HG02610 (cell line): ENCODE data around the gene ZNF177.

Experiments used
- ATAC-seq: cut with Tn5 transposase; IDR thresholded peaks from one replicate; pipeline ENCODE4 v1.9.1; 2021; ENCODE audit warnings: mild to moderate bottlenecking, moderate library complexity; ENCODE audit not compliant: unreplicated experiment

Gene ZNF177

DNA sequence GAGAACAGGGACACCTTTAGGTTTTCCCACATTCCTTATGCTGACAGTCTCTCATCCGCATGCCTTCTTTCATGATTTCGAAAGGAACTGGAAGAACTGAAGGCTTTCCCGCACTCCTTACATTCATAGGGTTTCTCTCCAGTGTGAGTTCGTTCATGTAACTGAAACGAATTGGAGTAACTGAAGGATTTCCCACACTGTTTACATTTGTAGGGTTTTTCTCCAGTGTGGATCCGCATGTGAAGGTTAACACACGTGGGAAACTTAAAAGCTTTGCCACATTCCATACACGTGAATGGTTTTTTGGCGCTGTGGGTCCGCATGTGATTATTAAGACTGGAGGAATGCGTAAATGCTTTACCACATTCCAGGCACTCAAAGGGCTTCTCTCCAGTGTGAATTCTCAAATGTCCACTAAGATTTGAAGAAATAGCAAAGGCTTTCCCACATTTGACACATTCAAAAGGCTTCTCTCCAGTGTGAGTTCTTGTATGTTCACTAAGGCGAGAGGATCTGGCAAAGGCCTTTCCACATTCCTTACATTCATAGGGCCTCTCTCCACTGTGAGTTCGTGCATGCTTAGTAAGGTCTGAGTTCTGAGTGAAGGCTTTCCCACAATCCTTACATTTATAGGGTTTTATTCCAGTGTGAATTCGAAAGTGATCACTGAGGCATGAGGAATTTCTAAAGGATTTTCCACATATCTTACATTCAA lies 50.6 kb downstream of the ZNF177 start:
- ATAC-seq, result no peak

DNA sequence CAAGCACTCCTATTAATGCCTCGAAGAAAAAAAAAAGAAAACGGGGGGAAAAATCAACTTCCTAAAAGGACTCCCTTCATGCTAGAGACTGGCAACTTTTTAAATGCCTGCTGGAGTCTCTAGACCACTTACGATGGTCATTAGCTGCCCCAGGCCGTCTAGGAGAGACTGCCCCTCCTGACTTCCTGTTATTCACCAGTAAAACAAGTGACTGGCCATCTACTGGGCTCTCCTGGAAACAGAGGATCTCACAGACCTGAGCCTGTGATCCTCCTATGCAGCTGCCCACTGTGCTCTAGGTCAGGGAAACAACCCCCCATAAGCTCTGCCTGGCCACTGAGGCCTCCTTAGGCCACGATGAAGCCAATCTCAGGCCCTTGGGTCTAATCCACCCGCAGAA lies 65.1 kb downstream of the ZNF177 start:
- no peak for ATAC-seq

DNA sequence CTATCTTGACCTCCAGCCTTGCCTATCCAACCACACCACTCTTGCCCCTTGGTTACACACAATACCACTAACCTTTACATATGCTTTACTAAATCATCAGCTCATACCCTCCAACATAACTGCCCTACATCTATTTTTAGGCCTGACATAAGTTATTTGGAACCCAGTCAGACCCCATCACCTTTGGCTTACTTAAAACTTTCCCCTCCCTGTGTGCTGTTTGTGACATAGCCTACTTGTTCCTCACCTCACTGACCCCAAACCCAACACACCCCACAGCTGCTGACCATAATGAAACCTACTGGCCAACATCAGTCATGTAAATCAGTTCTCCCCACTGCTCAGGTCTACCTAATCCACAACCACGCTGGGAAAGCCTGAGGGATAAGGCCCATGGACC lies 67.6 kb downstream of the ZNF177 start:
- ATAC-seq, result no peak

DNA sequence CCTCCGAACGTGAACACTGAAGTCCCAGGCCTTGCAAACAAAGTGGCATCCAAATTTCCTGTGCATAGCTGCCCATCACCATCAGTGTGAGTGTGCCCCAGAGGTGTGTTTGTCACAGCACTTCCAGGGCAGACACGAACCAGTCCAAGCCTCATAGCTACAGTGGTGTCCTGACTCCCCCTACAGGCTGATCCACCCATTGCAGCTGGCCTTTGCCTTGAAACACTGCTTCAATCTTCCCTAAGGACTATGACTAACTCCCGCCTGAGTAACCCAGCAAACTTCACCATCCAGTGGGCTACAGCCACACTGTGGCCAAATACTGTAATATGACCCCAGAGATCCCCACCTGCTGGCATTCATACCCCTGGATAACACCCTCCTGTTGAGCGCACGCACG lies 68.7 kb downstream of the ZNF177 start:
- no peak for ATAC-seq
